H9 (cell line): ENCODE results near the gene FUT6. TPM values are rescaled to one million over a fixed set of nuclear protein-coding genes. Genes with fewer than 3 reads are reported as not detected.

Source experiments
- DNase-seq: peaks from one replicate; pipeline ENCODE4 v3.0.0-alpha.2; 2017
- H2AFZ ChIP-seq: one replicate; pipeline ENCODE4 v1.6.1; 2013; ENCODE audit warnings: mild to moderate bottlenecking, low read length, control low read depth, moderate library complexity
- H2AK5ac ChIP-seq: 2 replicates; pipeline ENCODE4 v1.6.1; 2013; ENCODE audit warnings: low read length, control low read depth, mixed read lengths; ENCODE audit not compliant: insufficient read length
- H2BK120ac ChIP-seq: one replicate; pipeline ENCODE4 v1.6.1; 2013; ENCODE audit warnings: low read depth, mild to moderate bottlenecking, low read length, control low read depth, inconsistent platforms; ENCODE audit not compliant: poor library complexity, severe bottlenecking
- H2BK12ac ChIP-seq: 2 replicates; pipeline ENCODE4 v1.6.1; 2013; ENCODE audit warnings: low read length, control low read depth, mixed read lengths, low read depth; ENCODE audit not compliant: insufficient read length
- H2BK15ac ChIP-seq: 2 replicates; pipeline ENCODE4 v1.6.1; 2013; ENCODE audit warnings: low read depth, low read length, control low read depth
- H2BK20ac ChIP-seq: one replicate; pipeline ENCODE4 v1.6.1; 2013; ENCODE audit warnings: low read depth, mild to moderate bottlenecking, low read length, control low read depth, inconsistent platforms; ENCODE audit not compliant: poor library complexity, severe bottlenecking
- H2BK5ac ChIP-seq: 2 replicates; pipeline ENCODE4 v1.6.1; 2013; ENCODE audit warnings: low read length, control low read depth, mixed read lengths; ENCODE audit not compliant: insufficient read length
- H3K14ac ChIP-seq: 2 replicates; pipeline ENCODE4 v1.6.1; 2013; ENCODE audit warnings: low read length, control low read depth; ENCODE audit not compliant: insufficient read depth
- H3K18ac ChIP-seq: 2 replicates; pipeline ENCODE4 v1.6.1; 2013; ENCODE audit warnings: low read depth, mild to moderate bottlenecking, mixed read lengths, low read length, control low read depth; ENCODE audit not compliant: insufficient read length
- H3K23ac ChIP-seq: 2 replicates; pipeline ENCODE4 v1.6.1; 2013; ENCODE audit warnings: low read length, control low read depth, mixed read lengths, low read depth; ENCODE audit not compliant: insufficient read length
- H3K23me2 ChIP-seq: 2 replicates; pipeline ENCODE4 v1.6.1; 2013; ENCODE audit warnings: low read depth, mild to moderate bottlenecking, mixed read lengths, low read length, control low read depth; ENCODE audit not compliant: insufficient read length, poor library complexity, severe bottlenecking
- H3K27ac ChIP-seq: 2 replicates; pipeline ENCODE4 v1.5.1; 2013; ENCODE audit warnings: low read length, control low read depth, mixed read lengths, low read depth; ENCODE audit not compliant: insufficient read length
- H3K27me3 ChIP-seq: 2 replicates; pipeline ENCODE4 v1.6.1; 2013; ENCODE audit warnings: low read length, control low read depth, inconsistent platforms; ENCODE audit not compliant: insufficient read depth
- H3K4ac ChIP-seq: 2 replicates; pipeline ENCODE4 v1.6.1; 2013; ENCODE audit warnings: low read depth, mild to moderate bottlenecking, control low read depth, inconsistent platforms, low read length, moderate library complexity
- H3K4me1 ChIP-seq: 2 replicates; pipeline ENCODE4 v1.6.1; 2013; ENCODE audit warnings: low read length, control low read depth, inconsistent platforms; ENCODE audit not compliant: insufficient read depth
- H3K4me2 ChIP-seq: 2 replicates; pipeline ENCODE4 v1.6.1; 2013; ENCODE audit warnings: low read length, control low read depth, mixed read lengths; ENCODE audit not compliant: insufficient read length, insufficient read depth
- H3K56ac ChIP-seq: 2 replicates; pipeline ENCODE4 v1.6.1; 2013; ENCODE audit warnings: low read depth, mild to moderate bottlenecking, mixed read lengths, low read length, control low read depth; ENCODE audit not compliant: insufficient read length
- H3K79me1 ChIP-seq: 2 replicates; pipeline ENCODE4 v1.6.1; 2013; ENCODE audit warnings: low read depth, mild to moderate bottlenecking, moderate library complexity, low read length, control low read depth, inconsistent platforms; ENCODE audit not compliant: insufficient read depth, poor library complexity, severe bottlenecking
- H3K79me2 ChIP-seq: 2 replicates; pipeline ENCODE4 v1.6.1; 2013; ENCODE audit warnings: low read length, control low read depth, inconsistent platforms; ENCODE audit not compliant: insufficient read depth
- H3K9ac ChIP-seq: 2 replicates; pipeline ENCODE4 v1.6.1; 2013; ENCODE audit warnings: low read length, control low read depth, mixed read lengths; ENCODE audit not compliant: insufficient read length; ENCODE audit errors: extremely low read depth
- H3K9me3 ChIP-seq: one replicate; pipeline ENCODE4 v1.6.1; 2013; ENCODE audit warnings: low read depth, low read length, inconsistent platforms; ENCODE audit not compliant: control insufficient read depth
- H3T11ph ChIP-seq: one replicate; pipeline ENCODE4 v1.6.1; 2013; ENCODE audit warnings: mild to moderate bottlenecking, low read length, control low read depth, inconsistent platforms
- H4K20me1 ChIP-seq: one replicate; pipeline ENCODE4 v1.6.1; 2013; ENCODE audit not compliant: control insufficient read depth, insufficient read length, insufficient read depth
- H4K5ac ChIP-seq: 2 replicates; pipeline ENCODE4 v1.6.1; 2013; ENCODE audit warnings: low read depth, mild to moderate bottlenecking, mixed read lengths, low read length, control low read depth; ENCODE audit not compliant: insufficient read length
- H4K8ac ChIP-seq: replicated peaks from 2 replicates; pipeline ENCODE4 v1.6.1; 2013; ENCODE audit warnings: low read length, control low read depth, mixed read lengths, low read depth; ENCODE audit not compliant: insufficient read length
- H4K91ac ChIP-seq: 2 replicates; pipeline ENCODE4 v1.6.1; 2013; ENCODE audit warnings: low read depth, mild to moderate bottlenecking, moderate library complexity, mixed read lengths, low read length, control low read depth; ENCODE audit not compliant: insufficient read length
- H3K27ac Mint-ChIP-seq, 3 experiments: 2 replicates in 2 of 3; 3 replicates in 1 of 3; pipeline ENCODE4 v1.8.0; 2020 to 2021; ENCODE audit warnings: mixed read lengths in 3 of 3, mild to moderate bottlenecking in 1 of 3, moderate library complexity in 1 of 3
- H3K27me3 Mint-ChIP-seq: 2 replicates; pipeline ENCODE4 v1.8.0; 2021; ENCODE audit warnings: low read depth, mild to moderate bottlenecking, moderate library complexity, mixed read lengths
- H3K36me3 Mint-ChIP-seq, 3 experiments: 2 replicates in 2 of 3; 3 replicates in 1 of 3; pipeline ENCODE4 v1.8.0; 2020 to 2021; ENCODE audit warnings: low read depth in 3 of 3, mixed read lengths in 3 of 3; ENCODE audit not compliant: insufficient read depth in 1 of 3
- H3K4me1 Mint-ChIP-seq, 2 experiments: 2 replicates each; pipeline ENCODE4 v1.8.0; 2020; ENCODE audit warnings: mixed read lengths in 2 of 2
- H3K4me3 Mint-ChIP-seq, 2 experiments: 2 replicates in 1 of 2; 3 replicates in 1 of 2; pipeline ENCODE4 v1.8.0; 2020 to 2021; ENCODE audit warnings: mild to moderate bottlenecking in 2 of 2, mixed read lengths in 2 of 2, moderate library complexity in 1 of 2
- H3K9me3 Mint-ChIP-seq, 2 experiments: 2 replicates in 1 of 2; 3 replicates in 1 of 2; pipeline ENCODE4 v1.8.0; 2020; ENCODE audit warnings: mild to moderate bottlenecking in 2 of 2, mixed read lengths in 2 of 2, moderate library complexity in 1 of 2
- WGBS: extraction: QIAGEN DNeasy Blood & Tissue Kit; methylation state at CpG from one replicate; pipeline ENCODE4 v1.1.7; 2013; ENCODE audit warnings: missing lambda C conversion rate, low lambda C conversion rate, mixed read lengths; ENCODE audit not compliant: insufficient read length; ENCODE audit errors: extremely low coverage; 5-methylcytosine and 5-hydroxymethylcytosine counted together
- total RNA-seq: library from RNA; stranded (reverse); gene quantifications from 2 replicates; pipeline ENCODE4 v1.2.1, GENCODE V29; 2021
- TF ChIP-seq, protein P1 (sequence below): fragments of 200-600 bp; sonication (generic); conservative IDR thresholded peaks from 3 replicates; pipeline ENCODE4 v1.8.0; 2021; ENCODE audit warnings: antibody characterized with exemption, mild to moderate bottlenecking

The FUT6 gene
- total RNA-seq, 1 experiment from 2014 or later: 0.13 TPM

DNA sequence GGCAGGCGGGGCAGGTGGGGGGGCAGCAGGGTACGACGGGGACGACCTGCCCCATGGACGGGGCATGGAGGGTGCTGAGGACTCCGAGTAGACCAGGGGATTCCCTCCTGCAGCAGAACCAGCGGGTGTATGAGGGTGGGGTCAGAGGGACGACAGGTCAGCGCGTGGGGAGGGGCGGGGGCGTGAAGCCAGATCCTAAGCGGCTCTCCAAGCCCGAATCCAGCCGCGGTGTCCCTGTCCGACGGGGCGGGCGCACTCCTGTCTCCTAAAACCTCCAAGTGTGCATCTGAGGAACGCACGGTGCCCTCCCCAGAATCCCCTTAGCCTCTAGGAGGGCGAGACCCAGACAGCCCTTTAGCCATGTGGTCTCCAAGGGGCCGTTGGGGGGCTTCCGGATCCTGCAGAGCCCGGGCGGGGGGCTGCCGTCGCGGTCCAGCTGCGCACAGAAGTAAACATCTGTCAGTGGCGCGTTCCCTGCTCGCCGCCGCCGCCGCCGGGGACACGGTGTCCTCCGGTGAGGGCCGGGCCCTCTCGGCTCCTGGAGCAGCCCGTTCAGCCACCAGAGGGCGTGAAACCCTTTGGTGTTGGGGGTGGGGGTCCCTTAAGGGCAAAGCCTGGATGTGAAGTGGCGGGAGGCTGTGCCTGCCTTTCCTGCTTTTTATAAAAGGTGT, 33.9 kb downstream of the FUT6 start:
- no peak overlapping the region for H2AFZ ChIP-seq
- peak overlapping the region; percentile 65 to 84 for H3K4me3 Mint-ChIP-seq

More for the DNA sequence above, 33.9 kb downstream of the FUT6 start:
- H3K56ac ChIP-seq: no peak overlapping the region
- H3K18ac ChIP-seq: no peak overlapping the region
- Mint-ChIP-seq H3K36me3 (peaks cover 0 to 4% (median 0%) of the 10 kb centered on the region in 3 experiments; a peak in 2 of 7 replicates), H3K27ac (no peak overlapping the region; a peak in 1 of 7 replicates), H3K9me3 (peaks cover 0 to 4% of the 10 kb centered on the region in 2 experiments; a peak in 3 of 5 replicates), H3K27me3 (peaks cover 46% of the 10 kb centered on the region), H3K4me1 (peaks cover 16 to 30% of the 10 kb centered on the region in 2 experiments)
- H3K79me2 ChIP-seq: no peaks in the 10 kb centered on the region
- H3K9ac ChIP-seq: no peak overlapping the region
- no peak overlapping the region for H4K5ac ChIP-seq
- TF ChIP-seq, protein P1, sequence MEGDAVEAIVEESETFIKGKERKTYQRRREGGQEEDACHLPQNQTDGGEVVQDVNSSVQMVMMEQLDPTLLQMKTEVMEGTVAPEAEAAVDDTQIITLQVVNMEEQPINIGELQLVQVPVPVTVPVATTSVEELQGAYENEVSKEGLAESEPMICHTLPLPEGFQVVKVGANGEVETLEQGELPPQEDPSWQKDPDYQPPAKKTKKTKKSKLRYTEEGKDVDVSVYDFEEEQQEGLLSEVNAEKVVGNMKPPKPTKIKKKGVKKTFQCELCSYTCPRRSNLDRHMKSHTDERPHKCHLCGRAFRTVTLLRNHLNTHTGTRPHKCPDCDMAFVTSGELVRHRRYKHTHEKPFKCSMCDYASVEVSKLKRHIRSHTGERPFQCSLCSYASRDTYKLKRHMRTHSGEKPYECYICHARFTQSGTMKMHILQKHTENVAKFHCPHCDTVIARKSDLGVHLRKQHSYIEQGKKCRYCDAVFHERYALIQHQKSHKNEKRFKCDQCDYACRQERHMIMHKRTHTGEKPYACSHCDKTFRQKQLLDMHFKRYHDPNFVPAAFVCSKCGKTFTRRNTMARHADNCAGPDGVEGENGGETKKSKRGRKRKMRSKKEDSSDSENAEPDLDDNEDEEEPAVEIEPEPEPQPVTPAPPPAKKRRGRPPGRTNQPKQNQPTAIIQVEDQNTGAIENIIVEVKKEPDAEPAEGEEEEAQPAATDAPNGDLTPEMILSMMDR: peak; percentile 91
- H4K91ac ChIP-seq: no peak overlapping the region
- peaks cover 6% of the 10 kb centered on the region for H3K23me2 ChIP-seq
- H3K27ac ChIP-seq: no peak overlapping the region
- H3K9me3 ChIP-seq: no peaks in the 10 kb centered on the region
- peak; percentile 90 for DNase-seq
- H2BK120ac ChIP-seq: no peak overlapping the region
- H4K20me1 ChIP-seq: no peaks in the 10 kb centered on the region
- H2BK5ac ChIP-seq: no peak overlapping the region
- H3K14ac ChIP-seq: no peak overlapping the region
- no peak overlapping the region for H3K4ac ChIP-seq
- H2BK12ac ChIP-seq: no peak overlapping the region
- H3K27me3 ChIP-seq: no peaks in the 10 kb centered on the region; the same call in 1 of the 2 replicates
- H3K79me1 ChIP-seq: no peaks in the 10 kb centered on the region
- no peak overlapping the region for H4K8ac ChIP-seq
- no peak overlapping the region for H2BK15ac ChIP-seq
- no peak overlapping the region for H3K23ac ChIP-seq
- no peak overlapping the region for H2AK5ac ChIP-seq
- no peak overlapping the region for H2BK20ac ChIP-seq
- H3T11ph ChIP-seq: no peak overlapping the region
- no CpG with 5 or more reads among the region's 46 CpGs for WGBS
- peak overlapping the region; percentile 30 for H3K4me2 ChIP-seq
- no peaks in the 10 kb centered on the region for H3K4me1 ChIP-seq
